Fibroblast of the aortic adventitia (primary cell): Measurements from ENCODE around the gene ZMYND10. TPM values are rescaled to one million over a fixed set of nuclear protein-coding genes. Genes with fewer than 3 reads are reported as not detected.
"Not testable (repeated sequence)": the region's sequence is repeated elsewhere in the genome, so short reads cannot be mapped to it uniquely, and the experiment has no call there.

ENCODE experiments used
- DNase-seq: peaks from one replicate; pipeline ENCODE4 v3.0.0-alpha.2; 2010; ENCODE audit warnings: low read depth
- H3K4me3 ChIP-seq: 2 replicates; pipeline ENCODE4 v1.5.1; 2011; ENCODE audit warnings: low read depth, mild to moderate bottlenecking, control low read depth, low read length, moderate library complexity
- CTCF ChIP-seq: IDR thresholded peaks from 2 replicates; pipeline ENCODE4 v1.5.1; 2011; ENCODE audit warnings: mild to moderate bottlenecking, low read length, control low read depth, inconsistent platforms; ENCODE audit not compliant: insufficient read depth
- total RNA-seq: library from RNA; depleted of rRNA; stranded (reverse); fragments of >200 nt; gene quantifications from 2 replicates; pipeline ENCODE4 v1.2.3, GENCODE V29; 2012; ENCODE audit warnings: low replicate concordance

The ZMYND10 gene
- total RNA-seq, 1 donor, result 0.81 TPM

GRCh38 chr3:50318615-50319014 is 26.9 kb downstream of the ZMYND10 start:
- TF ChIP-seq CTCF, result no peak
- no peak overlapping the region for H3K4me3 ChIP-seq
- no peak for DNase-seq

DNA sequence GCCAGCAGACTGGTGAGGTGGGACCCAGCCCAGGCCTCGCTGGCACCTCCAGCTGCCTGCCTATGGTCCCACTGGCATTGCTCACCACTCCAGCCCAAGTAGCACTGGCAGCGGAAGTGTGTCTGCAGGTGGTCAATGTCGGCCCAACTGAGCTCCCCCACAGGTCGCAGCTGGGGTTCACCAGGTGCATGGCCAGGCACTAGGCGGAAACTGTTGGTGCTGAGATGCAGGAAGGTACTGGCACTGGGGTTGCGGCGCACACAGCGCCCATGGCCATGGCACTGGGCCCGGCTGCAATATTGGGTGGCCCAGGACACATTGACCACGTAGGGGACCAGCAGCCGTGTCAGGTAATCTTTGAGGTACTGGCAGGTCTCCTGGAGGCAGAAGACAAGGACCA is 27.4 kb downstream of the ZMYND10 start:
- H3K4me3 ChIP-seq, result no peak overlapping the region
- TF ChIP-seq CTCF, result no peak
- DNase-seq, result no peak

- TF ChIP-seq CTCF, result no peak
- no peak overlapping the region for H3K4me3 ChIP-seq
- no peak for DNase-seq
Observed at GRCh38 chr3:50317300-50317699, 28.2 kb downstream of the ZMYND10 start.

GRCh38 chr3:50316657-50317242 is 28.8 kb downstream of the ZMYND10 start:
- H3K4me3 ChIP-seq, result no peak overlapping the region
- TF ChIP-seq CTCF, result no peak
- DNase-seq, result no peak

DNA sequence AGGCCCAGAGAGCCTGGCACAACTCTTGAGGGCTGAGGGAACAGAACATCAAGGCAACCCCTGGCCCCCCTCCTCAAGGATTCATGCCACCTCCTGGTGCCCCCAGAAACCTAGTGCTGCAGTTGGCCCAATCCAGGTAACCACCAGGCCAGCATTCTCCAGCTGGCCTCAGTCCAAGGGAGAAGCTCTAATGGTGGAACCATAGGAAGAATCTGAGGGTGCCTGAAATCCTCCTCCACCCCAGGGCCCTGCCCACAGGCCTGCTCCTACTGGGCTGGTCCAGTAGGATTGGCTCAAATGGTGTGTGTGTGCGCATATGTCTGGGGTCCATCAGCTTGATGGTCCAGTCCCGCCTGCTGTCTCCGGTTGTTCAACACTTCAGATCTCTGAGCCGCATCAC is 30.7 kb downstream of the ZMYND10 start:
- DNase-seq, result no peak
- no peak for TF ChIP-seq CTCF
- no peak overlapping the region for H3K4me3 ChIP-seq

- DNase-seq, result no peak
- no peak overlapping the region for H3K4me3 ChIP-seq
- TF ChIP-seq CTCF, result no peak
Observed at GRCh38 chr3:50314342-50314741, 31.2 kb downstream of the ZMYND10 start.

- not testable (repeated sequence) for DNase-seq, H3K4me3 ChIP-seq
Observed at GRCh38 chr3:50312041-50312440, 33.5 kb downstream of the ZMYND10 start.

GRCh38 chr3:50304601-50305000 is 40.9 kb downstream of the ZMYND10 start:
- no peak overlapping the region for H3K4me3 ChIP-seq
- no peak for DNase-seq
- no peak for TF ChIP-seq CTCF
